Measurements from ENCODE around the gene AFAP1L1.

Gene AFAP1L1

DNA sequence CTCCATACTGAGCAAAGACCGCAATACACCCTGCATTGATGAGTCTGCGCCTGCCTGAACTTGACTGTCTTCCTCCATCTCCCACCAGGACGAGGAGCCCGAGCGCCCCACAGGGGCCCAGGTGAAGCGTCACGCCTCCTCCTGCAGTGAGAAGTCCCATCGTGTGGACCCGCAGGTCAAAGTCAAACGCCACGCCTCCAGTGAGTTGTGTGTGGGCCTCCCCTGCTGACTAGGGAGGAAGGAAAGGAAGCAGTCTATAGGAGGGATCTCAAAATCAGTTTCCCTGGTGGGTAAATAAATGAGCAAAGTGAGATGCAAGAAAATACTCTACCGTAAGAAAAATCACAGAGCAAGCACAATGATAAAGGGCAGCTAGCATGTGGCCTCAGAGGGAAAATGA is 50.9 kb downstream of the AFAP1L1 start:
- no peak overlapping the region for H3K27ac ChIP-seq
- TF ChIP-seq, protein P1, sequence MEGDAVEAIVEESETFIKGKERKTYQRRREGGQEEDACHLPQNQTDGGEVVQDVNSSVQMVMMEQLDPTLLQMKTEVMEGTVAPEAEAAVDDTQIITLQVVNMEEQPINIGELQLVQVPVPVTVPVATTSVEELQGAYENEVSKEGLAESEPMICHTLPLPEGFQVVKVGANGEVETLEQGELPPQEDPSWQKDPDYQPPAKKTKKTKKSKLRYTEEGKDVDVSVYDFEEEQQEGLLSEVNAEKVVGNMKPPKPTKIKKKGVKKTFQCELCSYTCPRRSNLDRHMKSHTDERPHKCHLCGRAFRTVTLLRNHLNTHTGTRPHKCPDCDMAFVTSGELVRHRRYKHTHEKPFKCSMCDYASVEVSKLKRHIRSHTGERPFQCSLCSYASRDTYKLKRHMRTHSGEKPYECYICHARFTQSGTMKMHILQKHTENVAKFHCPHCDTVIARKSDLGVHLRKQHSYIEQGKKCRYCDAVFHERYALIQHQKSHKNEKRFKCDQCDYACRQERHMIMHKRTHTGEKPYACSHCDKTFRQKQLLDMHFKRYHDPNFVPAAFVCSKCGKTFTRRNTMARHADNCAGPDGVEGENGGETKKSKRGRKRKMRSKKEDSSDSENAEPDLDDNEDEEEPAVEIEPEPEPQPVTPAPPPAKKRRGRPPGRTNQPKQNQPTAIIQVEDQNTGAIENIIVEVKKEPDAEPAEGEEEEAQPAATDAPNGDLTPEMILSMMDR (IDR thresholded peaks at IDR 0.05; ENCODE audit: low read depth, low read length, missing control alignments): no peak
- in situ Hi-C loops (cut with HindIII; ENCODE audit: low pct_ligation_motif_present, low sequenced_read_pairs): no loop called here

DNA sequence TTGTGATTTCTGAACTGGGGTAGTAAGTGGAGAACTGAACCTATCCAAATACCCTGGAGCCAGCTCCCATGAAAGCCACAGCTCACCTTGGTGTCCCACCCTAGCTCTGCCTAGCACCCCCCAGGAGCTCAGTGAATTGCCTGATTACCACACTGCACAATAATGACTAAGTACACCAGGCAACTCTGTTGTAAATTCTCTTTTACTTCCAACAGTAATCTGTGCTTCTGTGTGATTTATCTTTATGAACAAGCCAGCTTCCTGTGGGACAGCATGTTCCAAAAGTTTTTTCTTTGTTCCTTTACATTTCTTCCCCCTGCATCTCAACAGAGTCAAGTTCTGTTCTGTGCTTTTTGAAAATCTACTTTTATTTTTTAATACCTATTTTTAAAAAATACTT is 51.6 kb downstream of the AFAP1L1 start:
- H3K4me3 ChIP-seq (ENCODE audit: low read depth, low read length): no peak overlapping the region
- no peaks in the 10 kb centered on the region for H3K27me3 ChIP-seq (replicated peaks)
- H3K36me3 ChIP-seq (replicated peaks): no peaks in the 10 kb centered on the region
- TF ChIP-seq, protein P1 (IDR thresholded peaks at IDR 0.05; ENCODE audit: low read depth, low read length, missing control alignments): no peak
- in situ Hi-C loops (cut with HindIII; ENCODE audit: low pct_ligation_motif_present, low sequenced_read_pairs): no loop called here
- no peak for DNase-seq
- no peak overlapping the region for H3K27ac ChIP-seq

More for the DNA sequence above, 50.9 kb downstream of the AFAP1L1 start:
- Histone ChIP-seq H3K36me3 (replicated peaks) (no peaks in the 10 kb centered on the region), H3K27me3 (replicated peaks) (no peaks in the 10 kb centered on the region), H3K4me3 (ENCODE audit: low read depth, low read length) (no peak overlapping the region)
- no peak for DNase-seq

DNA sequence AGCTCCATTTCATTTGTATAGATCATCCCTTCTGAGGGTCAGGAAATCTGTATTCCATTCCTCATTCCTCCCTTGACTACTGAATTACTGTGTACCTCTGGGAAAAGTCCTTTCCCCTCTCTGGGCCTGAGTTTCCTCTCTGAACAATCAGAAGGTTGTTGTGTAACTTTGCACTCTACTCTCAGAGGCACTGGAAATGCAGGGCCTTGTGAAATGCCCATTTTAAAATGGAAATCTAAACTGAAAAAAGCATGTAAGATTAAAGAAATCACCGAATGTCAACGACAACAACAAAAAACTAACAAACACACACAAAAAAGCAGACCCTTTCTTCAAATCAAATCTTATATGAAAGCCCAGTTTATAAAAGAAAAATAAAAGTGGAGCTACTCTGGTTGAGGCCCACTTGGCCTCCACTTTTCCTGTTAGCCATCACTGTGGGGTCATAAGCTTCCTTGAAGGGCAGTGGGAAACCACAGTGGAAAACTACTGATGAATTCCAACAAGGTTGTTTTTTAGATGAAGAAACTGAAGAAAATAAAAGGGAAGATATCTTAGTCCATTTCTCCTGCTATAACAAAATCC is 52.1 kb downstream of the AFAP1L1 start:
- Histone ChIP-seq H3K27me3 (replicated peaks) (no peaks in the 10 kb centered on the region), H3K4me3 (ENCODE audit: low read depth, low read length) (no peak overlapping the region), H3K36me3 (replicated peaks) (no peaks in the 10 kb centered on the region), H3K27ac (no peak overlapping the region)
- no peak for DNase-seq
- TF ChIP-seq, protein P1 (IDR thresholded peaks at IDR 0.05; ENCODE audit: low read depth, low read length, missing control alignments): no peak
- in situ Hi-C loops (cut with HindIII; ENCODE audit: low pct_ligation_motif_present, low sequenced_read_pairs): no loop called here

DNA sequence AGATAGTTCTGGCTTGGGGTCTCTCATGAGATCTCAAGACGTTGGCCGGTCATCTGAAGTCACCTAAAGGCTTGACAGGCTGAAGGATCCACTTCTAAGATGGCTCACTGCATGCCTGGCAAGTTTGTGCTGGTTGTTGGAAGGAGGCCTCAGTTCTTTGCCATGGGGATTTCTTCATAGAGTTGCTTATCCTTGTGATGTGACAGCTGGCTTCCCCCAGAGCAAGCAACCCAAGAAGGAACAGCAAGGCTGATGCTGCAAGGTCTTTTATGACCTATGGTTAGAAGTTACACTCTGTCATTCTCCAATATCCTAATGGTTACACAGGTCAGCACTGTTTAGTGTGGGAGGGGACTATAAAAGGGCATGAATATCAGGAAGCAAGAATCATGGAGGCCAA is 53.0 kb downstream of the AFAP1L1 start:
- H3K36me3 ChIP-seq (replicated peaks): no peaks in the 10 kb centered on the region
- DNase-seq: no peak
- no peak overlapping the region for H3K27ac ChIP-seq
- no peak overlapping the region for H3K4me3 ChIP-seq (ENCODE audit: low read depth, low read length)
- in situ Hi-C loops (cut with HindIII; ENCODE audit: low pct_ligation_motif_present, low sequenced_read_pairs): no loop called here
- TF ChIP-seq, protein P1 (IDR thresholded peaks at IDR 0.05; ENCODE audit: low read depth, low read length, missing control alignments): no peak
- H3K27me3 ChIP-seq (replicated peaks): no peaks in the 10 kb centered on the region

DNA sequence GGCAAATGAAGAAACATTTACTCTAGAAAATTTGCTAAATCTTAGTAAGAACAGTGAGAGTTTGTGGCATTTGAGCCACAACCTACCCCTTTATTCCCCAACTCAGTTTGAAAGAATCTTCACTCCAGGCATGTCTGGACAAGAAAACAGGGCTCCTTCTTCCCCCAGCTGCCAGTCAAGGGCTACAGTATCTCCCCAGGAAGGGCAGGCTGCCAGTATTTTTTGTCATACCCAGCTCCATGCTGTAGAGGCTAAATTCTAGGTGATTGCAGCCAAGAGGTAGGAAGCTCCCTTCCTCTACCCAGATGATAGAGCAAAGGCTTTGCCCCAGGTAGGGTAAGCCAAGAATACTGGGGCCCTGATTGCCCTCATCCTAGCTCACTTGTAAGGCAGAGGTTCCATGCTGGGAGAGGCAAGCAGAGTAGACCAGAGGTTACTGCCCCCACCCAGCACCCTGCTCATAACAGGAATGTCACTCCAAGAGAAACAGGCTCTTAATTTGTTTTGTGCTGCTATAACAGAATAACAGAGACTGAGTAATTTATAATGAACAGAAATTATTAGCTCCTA is 53.6 kb downstream of the AFAP1L1 start:
- TF ChIP-seq, protein P1 (IDR thresholded peaks at IDR 0.05; ENCODE audit: low read depth, low read length, missing control alignments): no peak
- H3K27me3 ChIP-seq (replicated peaks): no peaks in the 10 kb centered on the region
- no peaks in the 10 kb centered on the region for H3K36me3 ChIP-seq (replicated peaks)
- H3K4me3 ChIP-seq (ENCODE audit: low read depth, low read length): no peak overlapping the region
- no peak for DNase-seq
- no peak overlapping the region for H3K27ac ChIP-seq
- in situ Hi-C loops (cut with HindIII; ENCODE audit: low pct_ligation_motif_present, low sequenced_read_pairs): no loop called here

DNA sequence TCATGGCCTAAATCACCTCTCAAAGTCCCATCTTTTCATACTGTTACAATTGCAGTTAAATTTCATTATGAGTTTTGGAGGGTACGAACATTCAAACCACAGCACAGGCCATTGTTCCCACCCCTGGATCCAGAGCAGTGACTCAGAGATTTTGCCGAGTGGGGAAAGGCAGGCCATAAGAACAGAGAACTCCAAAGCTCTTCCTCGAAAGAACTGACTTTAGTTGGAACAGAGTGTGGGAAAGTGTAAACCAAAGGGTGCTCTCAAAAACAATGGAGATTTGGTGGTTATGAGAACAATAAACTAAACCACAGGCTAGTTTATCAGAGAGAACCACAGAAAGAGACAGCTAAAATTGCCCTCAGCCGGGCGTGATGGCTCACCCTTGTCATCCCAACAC is 54.2 kb downstream of the AFAP1L1 start:
- TF ChIP-seq, protein P1 (IDR thresholded peaks at IDR 0.05; ENCODE audit: low read depth, low read length, missing control alignments): no peak
- no peak overlapping the region for H3K27ac ChIP-seq
- H3K36me3 ChIP-seq (replicated peaks): no peaks in the 10 kb centered on the region
- in situ Hi-C loops (cut with HindIII; ENCODE audit: low pct_ligation_motif_present, low sequenced_read_pairs): no loop called here
- no peaks in the 10 kb centered on the region for H3K27me3 ChIP-seq (replicated peaks)
- no peak for DNase-seq
- H3K4me3 ChIP-seq (ENCODE audit: low read depth, low read length): no peak overlapping the region
